ENCODE results near the gene PFDN1.
"Not testable (repeated sequence)": the region's sequence is repeated elsewhere in the genome, so short reads cannot be mapped to it uniquely, and the experiment has no call there.

PFDN1 gene, protein sequence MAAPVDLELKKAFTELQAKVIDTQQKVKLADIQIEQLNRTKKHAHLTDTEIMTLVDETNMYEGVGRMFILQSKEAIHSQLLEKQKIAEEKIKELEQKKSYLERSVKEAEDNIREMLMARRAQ

DNA sequence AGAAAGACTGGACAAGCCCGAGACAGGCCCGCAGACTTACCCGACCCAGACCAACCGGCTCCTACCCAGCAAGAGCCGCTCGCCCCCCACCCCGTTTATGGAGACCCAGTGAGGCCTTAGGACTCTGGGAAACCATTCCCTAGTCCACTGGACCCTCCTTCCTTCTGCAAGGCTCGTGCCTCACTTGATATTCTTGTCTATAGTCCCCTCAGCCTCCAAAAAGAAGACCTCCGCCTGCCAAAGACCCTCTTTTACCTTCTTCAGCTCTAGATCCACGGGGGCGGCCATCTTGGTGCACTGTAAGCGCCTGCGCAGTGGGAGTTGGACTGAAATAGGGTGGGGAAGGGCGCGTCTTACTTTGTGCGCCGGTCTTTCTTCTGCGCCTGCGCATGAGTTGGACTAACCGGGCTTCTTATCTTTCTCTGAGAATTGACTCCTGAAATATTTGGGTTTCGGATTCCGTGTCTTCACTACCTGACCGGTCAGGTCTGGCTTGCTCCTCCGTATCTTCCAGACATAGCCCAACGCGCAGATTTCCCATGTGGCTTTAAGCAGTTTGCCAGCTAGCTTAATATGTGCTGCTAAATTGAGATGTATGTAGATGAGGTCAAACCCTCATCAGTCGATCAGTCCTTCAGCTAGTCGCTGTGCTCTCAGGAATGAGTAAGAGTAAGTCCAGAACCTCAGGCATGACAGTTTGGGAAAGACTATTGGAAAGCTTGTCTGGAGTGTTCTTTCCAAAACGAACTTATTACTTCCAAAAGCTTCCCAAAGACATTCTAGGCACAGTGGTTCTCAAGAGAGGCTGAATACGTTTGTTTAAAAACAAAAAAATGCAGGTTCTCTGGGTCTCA is at the start of gene PFDN1:
Gene PFDN1, minus strand, starts transcription at position 316 of the 854 bp plus-strand sequence. Its CDS starts 28 bp downstream, at position 288.
- peak; percentile 84 for DNase-seq (ENCODE audit: low read depth in 2 of 2, low spot score in 1 of 2)

DNA sequence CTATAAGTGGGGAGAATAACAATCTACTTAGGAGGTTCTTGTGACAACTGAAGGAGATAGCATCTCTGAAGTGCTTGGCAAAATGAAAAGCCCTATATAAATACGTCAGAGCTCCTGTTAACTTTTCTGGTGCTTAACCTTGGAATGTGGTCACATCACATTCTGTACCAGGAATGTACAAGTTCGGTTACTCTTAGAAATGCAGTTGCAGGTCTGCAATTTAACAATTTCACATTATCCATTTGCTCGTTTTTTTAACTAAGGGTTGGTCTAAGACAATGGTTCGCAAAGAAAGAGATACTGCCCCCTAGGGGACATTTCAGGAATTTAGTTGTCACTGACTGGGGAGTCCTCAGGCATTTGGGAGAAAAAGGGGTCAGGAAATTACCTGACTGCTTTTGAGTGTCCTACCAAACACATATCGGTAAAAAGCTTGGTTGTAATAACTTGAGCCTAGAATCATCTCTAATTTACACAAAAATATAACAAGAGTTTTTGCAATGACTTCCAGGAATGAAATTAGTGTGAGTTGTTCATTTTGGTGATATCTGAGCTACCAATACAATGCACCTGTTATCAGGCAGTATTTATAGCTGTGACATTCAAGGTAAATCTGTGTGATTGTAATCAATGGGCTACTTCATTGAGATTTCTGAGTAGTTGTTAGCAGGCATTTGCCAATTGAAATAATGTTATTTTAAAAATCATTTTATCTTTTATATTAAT is 48.9 kb upstream of the PFDN1 start:
- DNase-seq (ENCODE audit: low read depth in 2 of 2, low spot score in 1 of 2), result peak in 1 of 2 donors; percentile 14

DNA sequence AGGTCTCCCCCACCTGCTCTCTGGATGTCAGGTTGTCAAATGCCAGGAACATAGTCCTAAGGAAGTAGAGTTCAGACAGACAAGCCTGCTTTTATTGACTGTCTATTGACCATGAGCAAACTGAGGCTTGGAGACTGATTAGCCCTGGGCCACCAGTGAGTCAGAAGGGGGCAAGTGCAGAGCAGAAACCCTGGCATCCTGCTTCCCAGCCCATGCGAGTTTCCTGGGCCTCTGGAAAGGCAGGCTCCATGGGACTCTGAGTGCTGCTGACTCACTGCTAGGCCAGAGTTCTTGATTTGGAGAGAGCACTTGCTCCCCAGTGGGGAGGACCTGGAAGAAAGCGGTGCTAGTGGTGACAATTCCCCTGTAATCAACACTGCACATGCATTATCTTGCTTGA is 46.3 kb upstream of the PFDN1 start:
- no peak for DNase-seq (ENCODE audit: low read depth in 2 of 2, low spot score in 1 of 2)

DNA sequence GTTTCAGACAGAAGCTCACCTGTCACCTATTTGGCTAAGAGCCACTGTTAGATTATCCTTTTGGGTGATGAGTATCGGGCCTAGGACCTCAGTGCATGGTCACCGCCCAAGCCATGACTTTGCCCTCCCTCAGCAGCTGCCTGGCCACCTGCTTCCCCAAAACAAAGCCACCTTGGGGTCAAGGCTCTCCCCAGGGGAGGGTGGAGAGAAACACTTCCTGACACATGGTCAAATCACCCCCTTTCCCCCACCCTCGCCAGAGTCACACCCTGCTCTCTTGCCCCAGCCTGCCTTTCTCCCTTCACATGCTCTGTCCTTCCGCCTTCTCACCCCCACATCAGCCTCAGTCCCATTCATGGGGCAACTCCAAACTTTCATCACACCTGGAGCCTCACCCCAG is 45.2 kb upstream of the PFDN1 start:
- DNase-seq (ENCODE audit: low read depth in 2 of 2, low spot score in 1 of 2), result no peak

DNA sequence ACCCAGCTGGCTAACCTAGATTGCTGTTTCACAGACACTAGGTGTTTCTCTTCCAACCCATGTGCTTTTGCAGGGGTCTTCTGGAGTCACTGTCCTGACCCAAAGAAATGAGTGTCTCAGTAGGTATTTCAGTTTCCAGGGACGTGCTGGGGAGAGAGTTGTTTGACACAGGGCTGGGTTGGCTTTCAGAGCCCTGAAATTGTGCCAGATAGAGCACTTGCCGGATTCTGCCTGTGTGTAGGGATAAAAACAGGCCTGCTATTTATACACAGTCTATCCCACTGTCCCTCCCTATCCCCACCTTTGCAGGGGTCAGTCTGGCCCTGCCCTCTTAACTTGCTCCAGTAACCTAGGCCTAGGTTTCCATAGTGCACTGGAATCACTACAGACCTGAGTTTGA is 44.5 kb upstream of the PFDN1 start:
- DNase-seq (ENCODE audit: low read depth in 2 of 2, low spot score in 1 of 2), result no peak

DNA sequence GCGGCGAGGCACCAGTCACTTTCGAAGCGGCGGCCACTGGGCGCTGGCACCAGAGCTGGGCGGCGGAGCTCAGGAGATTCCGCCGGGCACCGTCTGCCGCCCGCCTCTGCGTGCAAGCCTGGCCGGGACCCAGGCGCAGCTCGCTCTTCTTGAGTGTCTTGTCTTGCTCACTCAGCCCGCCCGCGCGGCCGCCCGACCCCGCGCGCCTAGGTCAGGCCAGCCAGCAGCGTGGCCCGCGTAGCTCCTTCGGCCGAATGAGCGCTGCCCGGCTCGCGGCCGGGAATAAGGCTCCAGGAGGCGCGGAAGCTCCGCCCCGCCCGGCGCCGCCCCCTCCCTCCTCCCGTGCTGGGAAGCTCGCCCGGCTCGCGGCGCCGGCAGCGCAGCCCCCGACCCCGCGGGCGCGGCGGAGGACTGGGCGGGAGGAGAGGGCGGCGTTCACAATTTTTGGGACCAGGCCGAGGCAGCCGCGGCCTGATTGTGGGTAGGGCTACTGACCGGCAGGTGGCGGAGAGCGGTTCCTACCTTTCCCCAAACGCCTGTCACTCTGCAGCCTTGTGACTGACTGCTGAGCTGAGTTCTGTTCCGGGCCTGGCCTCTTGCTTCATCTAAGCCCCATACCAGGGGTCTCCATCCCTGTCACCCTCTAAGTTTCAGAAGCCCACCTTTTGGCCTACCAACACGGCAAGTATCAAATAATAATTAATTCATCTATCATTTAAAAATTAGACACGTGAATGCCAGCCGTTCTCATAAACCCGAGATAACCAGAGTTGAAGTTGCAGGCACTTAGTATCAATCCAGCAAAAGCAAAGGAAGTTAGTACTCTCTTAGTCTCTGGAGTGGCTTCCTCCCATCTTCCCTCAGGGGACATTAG is 43.7 kb upstream of the PFDN1 start, which contains the start of gene HBEGF:
Gene HBEGF, minus strand, starts transcription at position 256 of the 874 bp plus-strand sequence. CDS start 275 bp downstream, outside the sequence.
- DNase-seq (ENCODE audit: low read depth in 2 of 2, low spot score in 1 of 2), result peak in 1 of 2 donors; percentile 20

DNA sequence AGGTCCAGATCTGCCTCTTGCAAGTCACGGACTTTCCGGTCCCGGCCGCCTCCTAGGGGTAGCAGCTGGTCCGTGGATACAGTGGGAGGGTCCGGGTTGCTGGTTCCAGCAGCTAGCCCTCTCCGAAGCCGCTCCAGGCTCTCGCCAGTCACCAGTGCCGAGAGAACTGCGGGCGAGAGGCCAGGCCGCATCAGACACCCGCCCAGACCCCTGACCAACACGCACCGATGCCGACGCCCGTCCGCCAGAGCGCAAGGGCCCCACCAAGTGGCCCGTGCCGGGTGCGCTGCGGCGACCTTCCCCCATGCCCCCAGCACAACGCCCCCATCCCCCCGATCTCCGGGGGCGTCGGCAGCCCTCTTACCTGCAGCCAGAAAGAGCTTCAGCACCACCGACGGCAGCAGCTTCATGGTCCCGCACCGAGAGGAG is 43.0 kb upstream of the PFDN1 start:
- DNase-seq (ENCODE audit: low read depth in 2 of 2, low spot score in 1 of 2), result no peak

DNA sequence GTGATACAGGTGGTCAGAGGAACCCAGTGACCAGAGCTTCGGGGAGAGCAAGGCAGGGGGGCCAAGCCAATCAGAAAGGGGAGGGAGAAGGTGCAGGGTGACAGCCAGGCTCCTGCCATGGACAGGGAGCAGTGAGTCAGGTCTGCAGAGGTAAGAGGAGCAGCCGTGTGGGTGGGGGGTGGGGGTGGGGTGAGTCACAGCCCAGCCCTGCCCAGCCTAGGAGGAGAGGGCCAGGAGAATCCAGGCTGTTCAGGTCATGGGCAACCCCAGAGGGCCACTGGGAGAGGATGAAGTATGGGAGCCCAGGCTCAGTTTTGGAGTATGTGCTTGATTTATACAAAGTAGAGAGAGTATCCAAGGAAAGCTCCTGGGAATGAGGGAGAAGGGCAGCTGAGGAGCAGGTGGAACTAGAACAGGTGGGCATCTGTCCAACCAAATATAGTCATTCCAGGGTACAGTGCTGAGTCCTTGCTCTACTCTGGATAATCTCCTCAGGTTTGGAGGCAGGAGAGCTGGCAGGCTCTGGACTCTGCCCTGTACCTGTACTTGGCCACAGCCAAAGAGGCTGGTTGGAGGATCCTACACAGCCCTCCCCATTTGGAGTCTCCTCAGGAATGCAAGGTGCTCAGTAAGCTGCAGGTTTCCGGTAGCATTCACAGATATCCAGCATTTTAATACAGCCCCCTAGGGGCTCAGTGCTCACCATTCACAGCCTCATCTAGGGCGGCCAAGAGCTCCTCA is 42.0 kb upstream of the PFDN1 start:
- no peak for DNase-seq (ENCODE audit: low read depth in 2 of 2, low spot score in 1 of 2)

DNA sequence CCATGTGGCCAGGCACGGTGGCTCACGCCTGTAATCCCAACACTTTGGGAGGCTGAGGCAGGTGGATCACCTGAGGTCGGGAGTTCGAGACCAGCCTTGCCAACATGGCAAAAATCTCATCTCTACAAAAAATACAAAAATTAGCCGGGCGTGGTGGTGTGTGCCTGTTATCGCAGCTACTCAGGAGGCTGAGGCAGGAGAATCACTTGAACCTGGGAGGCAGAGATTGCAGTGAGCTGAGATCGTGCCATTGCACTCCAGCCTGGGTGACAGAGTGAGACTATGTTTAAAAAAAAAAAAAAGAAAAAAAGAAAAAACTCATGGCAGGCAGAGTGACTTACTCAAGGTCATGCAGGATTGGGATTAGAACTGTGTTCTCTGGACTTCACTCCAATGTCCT is 40.9 kb upstream of the PFDN1 start:
- DNase-seq (ENCODE audit: low read depth in 2 of 2, low spot score in 1 of 2), result not testable (repeated sequence)

DNA sequence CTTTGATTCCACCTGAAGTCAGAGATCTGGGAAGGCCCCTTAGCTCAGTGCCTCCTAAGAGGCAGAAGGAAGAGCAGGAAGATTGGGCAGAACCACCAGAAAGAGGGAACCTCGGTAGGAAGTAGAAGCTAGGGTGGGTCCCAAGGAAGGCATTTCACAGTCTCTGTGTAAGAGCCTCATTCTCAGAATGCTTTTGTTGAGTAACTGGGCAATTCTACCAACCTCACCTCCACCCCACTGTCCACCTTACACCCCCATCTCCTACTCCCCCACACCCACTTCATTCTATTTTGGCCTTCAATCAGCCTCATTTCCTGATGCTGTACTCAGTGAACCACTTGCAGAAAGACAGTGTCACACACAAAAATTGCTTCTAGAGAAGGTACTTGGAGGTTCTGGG is 40.0 kb upstream of the PFDN1 start:
- DNase-seq (ENCODE audit: low read depth in 2 of 2, low spot score in 1 of 2), result no peak

DNA sequence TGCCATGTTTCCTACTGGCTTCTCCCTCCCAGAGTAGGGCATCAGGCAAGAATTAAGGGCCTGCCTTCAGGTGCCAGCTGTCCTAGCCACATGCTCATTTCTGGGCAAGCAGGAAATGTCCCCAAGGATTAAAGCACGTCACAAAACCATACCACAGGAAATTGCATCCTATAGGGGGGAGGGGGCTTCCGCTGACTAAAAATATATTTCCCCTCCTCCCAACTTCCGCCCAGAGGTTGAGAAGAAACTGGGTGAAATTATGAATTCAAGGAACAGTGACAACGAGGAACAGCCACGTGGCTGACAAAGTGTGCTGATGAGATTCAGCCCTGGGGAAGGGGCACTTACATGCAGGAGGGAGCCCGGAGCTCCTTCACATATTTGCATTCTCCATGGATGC is 39.4 kb upstream of the PFDN1 start:
- no peak for DNase-seq (ENCODE audit: low read depth in 2 of 2, low spot score in 1 of 2)

DNA sequence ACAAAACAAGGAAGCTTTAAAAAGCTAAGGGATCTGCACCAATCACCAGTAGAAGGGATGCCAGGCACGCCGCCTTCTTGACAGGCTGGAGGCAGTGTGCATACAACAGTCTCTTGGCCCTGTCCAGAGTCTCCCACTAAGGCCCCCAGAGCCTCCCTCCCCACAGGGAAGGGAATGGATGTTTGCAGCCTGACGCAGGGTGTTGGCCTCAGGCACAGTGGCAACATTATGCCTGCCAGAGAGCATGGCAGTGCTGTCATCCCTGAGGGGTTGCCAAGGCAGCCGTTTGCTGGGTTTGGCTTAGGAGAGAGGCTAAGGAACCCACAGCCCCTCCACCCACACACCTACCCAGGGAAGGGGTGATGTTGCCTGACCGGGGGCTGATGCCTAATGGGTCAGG is 38.7 kb upstream of the PFDN1 start:
- no peak for DNase-seq (ENCODE audit: low read depth in 2 of 2, low spot score in 1 of 2)

DNA sequence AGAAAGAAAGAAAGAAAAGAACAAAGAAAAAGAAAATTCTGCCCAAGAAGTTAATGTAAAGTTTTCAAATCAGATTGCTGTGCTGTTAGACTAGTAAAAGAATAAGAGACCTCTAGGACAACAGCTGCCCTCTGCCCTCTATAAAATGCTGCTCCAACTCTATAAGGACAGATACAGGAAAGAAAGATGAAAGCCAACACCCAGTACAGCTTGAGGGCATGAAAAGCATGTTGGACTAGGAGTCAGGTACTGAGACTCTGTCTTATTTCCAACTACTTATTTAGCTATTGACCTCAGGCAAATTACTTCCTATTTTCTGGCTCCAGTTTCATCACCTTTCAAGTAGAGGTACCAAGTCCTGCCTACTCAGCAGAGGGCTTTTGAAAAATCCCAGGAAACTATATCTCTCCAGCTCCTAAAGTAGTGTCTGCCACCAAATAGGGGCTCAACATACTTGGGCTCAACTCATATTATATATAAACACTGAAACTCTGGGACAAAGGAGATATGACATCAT is 37.8 kb upstream of the PFDN1 start:
- DNase-seq (ENCODE audit: low read depth in 2 of 2, low spot score in 1 of 2), result no peak

DNA sequence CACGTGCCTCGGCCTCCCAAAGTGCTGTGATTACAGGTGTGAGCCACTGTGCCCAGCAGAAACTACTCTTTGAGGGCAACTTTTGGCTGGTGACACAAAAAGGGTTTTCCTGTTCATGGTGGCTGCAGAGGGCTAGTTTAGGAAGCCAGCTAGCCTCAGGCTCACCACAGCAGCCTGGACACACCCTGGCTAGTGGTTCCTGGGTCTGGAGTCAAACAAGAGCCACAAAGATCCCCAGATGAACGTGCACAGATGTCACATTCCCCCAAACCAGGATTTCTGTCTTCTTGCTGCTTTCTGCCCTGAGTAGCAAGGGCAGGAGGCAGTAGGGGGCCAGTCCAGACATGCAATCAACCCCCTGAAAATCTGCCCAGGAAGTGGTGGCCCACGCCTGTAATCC is 36.7 kb upstream of the PFDN1 start:
- no peak for DNase-seq (ENCODE audit: low read depth in 2 of 2, low spot score in 1 of 2)

DNA sequence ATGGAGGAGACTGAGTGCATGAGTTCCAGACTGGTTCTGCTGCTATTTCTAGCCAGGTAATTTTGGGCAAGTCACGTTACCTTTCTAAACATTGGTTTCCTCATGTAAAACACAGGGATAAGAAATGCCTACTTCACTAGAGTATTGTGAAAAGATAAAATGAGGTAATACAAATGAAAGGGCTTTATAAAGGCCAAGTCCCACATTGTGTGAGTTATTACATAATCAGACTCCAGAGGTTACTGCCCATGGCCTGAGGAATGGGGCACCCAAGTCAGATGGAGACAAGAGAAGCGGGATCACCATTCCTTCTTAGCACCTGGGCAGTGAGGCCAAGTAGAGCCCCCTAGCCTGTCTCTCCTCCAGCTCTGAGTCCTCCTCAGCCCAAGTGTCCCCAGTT is 36.0 kb upstream of the PFDN1 start:
- no peak for DNase-seq (ENCODE audit: low read depth in 2 of 2, low spot score in 1 of 2)

DNA sequence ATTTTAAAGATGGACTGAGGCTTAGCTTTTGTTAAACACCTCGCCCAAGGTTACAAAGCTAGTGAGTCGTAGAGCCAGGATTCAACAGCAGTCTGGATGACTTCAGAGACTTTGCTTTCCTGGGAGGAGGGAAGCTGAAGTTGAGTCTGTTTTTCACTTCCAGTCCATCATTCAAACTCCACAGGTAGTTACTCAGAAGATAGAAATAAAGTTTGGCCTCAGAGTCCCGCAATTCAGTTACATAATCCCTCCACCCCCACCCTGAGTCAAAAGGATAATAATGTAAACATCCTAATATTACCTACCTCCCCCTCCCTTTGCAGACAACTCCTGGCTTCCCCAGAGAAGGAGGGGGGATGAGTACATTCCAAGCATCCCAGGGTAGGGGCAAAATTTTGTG is 35.4 kb upstream of the PFDN1 start:
- DNase-seq (ENCODE audit: low read depth in 2 of 2, low spot score in 1 of 2), result no peak

DNA sequence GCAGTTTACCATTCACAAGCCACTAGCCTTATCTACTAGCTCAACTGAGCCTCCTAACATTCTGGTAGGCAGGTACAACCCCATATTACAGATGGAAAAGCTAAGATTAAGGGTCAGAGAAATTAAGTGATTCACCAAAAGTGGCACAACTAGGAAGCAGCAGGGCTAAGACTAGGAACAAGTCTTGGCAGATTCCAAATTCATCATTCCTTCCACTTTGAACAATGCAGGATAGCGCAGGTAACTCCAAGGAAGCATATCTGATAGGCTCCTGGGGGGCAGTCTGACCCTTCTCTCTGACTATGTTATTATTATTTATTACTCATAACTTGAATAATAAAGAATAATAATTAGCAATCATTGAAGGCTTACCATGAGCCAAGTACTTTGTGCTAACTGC is 35.0 kb upstream of the PFDN1 start:
- no peak for DNase-seq (ENCODE audit: low read depth in 2 of 2, low spot score in 1 of 2)

DNA sequence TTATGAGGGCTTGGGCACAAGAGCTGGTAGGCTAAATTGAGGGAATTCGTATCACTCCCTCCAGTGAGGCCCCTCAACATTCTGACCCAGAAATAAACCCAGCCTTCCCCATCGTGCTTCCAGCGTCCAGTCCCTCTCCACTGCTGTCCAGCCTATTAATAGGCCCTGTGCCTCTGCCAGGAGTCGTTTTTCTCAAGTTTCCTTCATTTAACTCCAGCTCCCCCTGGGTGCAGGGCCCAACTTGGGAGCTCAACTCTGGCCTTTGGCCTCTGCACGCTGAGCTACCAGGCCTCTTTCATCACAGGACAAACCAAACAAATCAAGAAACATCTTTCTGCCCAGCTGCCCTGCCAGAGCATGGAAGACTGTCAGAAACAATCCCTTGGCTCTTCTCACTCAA is 33.5 kb upstream of the PFDN1 start:
- no peak for DNase-seq (ENCODE audit: low read depth in 2 of 2, low spot score in 1 of 2)

DNA sequence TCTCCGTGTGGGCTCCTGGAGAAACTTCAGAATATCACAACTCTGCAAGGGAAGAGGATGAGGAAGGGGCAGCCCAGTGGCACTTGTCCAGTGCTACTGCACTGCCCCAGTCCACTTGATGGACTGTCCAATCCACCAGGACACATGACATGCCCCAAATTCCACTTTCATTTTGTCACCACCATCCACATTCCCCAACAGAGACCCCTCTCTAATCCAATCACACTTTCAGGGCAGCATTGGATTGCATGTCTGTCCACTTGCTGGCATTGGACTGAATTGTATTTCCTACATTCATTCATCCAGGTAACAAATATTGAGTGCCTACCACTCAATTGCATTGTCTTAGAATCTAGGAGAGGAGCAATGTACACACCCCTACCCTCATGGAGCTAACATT is 28.7 kb upstream of the PFDN1 start:
- DNase-seq (ENCODE audit: low read depth in 2 of 2, low spot score in 1 of 2), result no peak
